RPMI7951 (cell line): Measurements from ENCODE around the gene MGMT. TPM values are rescaled to one million over a fixed set of nuclear protein-coding genes. Genes with fewer than 3 reads are reported as not detected.

Experiments
- DNase-seq: peaks from one replicate; pipeline ENCODE4 v3.0.0-alpha.2; 2012; ENCODE audit warnings: low read depth
- total RNA-seq: library from RNA; depleted of rRNA; stranded (reverse); fragments of >200 nt; shearing (Covaris generic); gene quantifications from 2 replicates; pipeline ENCODE4 v1.2.3, GENCODE V29; 2014

The MGMT gene
- total RNA-seq, 1 experiment from 2014 or later: 6.2 TPM

DNA sequence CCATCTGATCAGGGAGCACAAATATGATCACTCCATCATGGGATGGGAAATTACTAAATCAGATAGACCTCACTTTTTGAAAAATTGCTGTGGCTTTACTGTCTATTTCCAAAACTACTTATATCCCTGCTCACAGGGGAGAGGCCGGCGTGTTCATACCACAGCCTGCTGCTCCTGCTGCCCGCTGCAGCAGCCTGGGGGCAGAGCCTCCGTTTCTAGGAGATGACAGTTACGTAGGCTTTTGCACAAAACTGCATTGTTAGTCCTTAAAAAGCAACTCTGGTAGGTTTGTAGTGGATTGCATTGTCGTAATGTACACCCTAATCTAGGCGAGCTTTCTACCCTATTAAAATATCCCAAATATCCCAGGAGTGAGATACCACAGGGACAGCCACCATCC is 293.4 kb downstream of the MGMT start:
- no peak for DNase-seq

DNA sequence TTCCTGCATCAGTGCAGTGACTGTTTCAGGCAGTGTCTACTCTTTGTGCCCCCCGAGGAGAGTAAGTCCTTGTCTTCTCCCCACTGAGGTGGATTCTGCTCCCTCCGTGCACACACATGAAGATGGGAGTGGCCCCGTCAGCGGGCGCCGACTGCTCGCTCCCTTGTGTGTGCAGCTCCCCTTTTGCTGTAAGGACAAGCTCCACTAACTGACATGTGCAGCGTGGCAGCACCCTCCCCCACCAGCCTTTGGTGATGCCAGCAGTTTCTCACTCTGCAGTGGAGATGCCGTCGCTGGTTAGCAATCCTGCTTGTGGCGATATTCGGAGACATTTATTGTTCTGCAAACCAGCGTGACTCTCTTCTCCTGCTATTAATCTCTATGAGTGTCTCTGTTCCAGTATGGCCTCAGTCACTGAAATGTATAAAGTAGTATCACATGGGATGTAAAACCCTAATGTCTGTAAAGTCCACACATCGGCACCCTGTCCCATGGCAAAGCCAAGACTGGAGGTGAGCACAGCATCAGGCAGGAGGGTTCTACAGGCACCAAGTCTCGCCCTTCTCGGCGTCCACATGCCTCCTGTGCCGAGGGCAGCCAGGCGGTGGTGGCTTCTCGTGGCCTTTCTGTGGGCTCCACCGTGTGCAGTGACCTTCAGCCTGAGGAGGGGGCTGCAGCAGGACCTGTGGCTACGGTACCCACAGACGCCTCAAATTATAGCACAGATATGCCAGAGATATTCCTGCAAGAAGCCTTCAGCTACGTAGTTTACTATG is 294.3 kb downstream of the MGMT start:
- DNase-seq: no peak

GRCh38 chr10:129761981-129762956 is 295.2 kb downstream of the MGMT start:
- DNase-seq: no peak

DNA sequence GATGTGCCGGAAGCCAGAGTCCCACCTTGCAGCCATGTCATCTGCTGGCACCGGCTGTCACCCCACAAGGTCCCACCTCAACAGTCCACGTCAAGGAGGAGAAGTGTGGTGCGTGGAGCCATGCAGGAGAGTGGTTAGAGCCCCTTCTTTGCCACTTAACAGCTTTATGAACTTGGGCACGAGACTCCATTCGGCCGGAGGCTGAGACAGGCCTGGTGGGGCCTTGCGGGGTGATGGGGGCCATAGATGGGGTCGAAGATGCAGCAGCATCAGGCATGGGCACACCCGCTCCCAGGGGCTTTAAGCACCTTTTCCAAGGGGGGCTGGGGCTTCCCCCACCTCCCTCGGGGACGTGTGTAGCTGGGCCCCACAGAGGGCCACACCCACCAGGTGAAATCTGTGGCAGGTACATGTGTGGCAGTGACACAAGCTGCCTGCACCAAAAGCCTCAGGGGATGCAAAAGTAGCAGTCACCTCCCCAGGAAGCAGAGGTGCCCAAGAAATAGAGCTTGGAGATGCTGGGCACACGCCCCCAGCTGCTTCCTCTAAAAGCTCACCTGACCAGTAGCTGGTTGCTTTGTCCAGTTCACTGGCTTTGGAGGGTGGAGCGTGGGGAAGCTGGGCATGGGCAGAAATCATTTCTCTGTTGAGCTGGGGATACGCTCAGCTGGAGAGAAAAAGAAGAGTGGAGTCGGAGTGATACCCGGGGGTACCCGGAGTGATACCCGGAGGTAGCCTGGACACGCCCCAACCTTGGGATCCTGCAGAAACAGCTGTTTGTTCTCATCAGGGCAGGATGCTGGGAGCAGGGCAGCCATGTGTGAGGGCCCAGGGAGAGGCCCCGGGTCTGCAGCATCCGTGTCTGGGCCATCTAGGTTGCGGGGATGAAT is 297.2 kb downstream of the MGMT start:
- no peak for DNase-seq

GRCh38 chr10:129764901-129765663 is 298.0 kb downstream of the MGMT start:
- DNase-seq: no peak

DNA sequence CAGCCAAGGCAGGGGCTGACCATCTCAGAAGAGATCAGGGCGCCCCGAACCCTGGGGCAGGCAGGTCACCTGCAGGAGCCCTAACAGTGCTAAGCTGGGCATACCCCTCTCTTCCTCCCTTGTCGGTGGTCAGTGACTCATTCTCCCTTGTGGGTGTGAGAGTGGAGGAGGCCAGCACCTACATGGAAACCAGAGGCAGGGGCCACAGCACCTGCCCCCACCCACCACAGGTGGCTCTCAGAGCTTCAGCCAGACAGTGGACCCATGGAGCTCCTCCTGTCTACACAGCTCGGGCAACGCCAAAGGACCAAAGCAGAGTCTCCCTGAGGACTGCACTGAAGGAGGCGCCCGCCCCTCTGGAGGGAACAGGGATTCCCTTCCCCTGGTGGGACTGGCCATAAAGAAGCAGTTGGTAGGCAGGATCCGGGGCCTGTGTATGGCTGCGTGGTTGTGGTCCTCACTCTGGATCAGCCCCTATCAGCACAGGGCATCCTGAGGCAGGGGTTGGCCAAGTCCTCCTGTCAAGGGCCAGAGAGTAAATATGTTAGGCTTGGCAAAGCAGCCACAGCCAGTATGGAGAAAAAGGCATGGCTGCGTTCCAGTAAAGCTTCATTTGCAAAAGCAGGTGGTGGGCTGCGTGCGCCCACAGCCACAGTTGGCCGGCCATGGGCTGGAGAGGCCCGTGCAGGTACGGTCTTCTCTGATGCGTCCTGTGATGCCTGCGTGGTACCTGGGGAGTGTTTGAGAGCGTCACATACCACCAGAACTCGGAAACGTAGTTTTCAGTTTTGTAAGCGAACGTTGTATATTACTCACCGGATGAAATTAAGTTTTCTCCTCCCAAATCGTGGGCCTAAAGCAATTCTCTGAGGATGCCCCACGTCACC is 298.9 kb downstream of the MGMT start:
- DNase-seq: no peak

DNA sequence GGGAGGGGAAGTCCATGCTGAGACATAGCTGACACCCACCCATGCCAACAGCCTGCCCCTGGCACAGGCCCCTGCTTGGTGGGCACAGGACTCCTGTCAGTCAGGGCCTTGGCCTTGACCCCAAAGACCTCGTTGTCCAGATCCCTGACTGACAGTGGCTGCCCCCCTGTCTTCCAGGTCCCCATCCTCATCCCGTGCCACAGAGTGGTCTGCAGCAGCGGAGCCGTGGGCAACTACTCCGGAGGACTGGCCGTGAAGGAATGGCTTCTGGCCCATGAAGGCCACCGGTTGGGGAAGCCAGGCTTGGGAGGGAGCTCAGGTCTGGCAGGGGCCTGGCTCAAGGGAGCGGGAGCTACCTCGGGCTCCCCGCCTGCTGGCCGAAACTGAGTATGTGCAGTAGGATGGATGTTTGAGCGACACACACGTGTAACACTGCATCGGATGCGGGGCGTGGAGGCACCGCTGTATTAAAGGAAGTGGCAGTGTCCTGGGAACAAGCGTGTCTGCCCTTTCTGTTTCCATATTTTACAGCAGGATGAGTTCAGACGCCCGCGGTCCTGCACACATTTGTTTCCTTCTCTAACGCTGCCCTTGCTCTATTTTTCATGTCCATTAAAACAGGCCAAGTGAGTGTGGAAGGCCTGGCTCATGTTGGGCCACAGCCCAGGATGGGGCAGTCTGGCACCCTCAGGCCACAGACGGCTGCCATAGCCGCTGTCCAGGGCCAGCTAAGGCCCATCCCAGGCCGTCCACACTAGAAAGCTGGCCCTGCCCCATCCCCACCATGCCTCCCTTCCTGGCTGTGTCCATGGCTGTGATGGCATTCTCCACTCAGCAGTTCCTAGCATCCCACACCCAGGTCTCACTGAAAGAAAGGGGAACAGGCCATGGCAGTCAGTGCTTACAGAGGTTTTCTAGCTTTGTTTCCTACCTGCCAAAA is 299.8 kb downstream of the MGMT start:
- no peak for DNase-seq

DNA sequence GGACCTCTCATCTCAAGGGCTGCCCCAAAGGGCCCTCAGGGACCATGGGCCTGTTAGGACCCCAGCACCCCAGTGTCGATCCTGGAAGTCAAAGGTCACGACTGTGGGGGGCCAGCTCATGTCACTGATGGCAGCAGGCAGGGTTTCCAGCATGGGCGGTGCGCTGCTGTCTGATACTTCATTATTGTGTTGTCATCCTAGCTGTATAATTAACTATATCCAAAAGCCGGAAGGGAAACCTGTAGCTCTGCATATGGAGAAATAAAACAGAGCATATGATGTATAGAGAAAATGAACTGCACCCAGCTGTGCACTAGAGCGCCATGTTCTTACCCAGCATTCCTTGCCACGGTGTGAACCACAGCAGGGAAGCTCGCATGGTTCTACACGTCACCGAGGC is 300.7 kb downstream of the MGMT start:
- no peak for DNase-seq

DNA sequence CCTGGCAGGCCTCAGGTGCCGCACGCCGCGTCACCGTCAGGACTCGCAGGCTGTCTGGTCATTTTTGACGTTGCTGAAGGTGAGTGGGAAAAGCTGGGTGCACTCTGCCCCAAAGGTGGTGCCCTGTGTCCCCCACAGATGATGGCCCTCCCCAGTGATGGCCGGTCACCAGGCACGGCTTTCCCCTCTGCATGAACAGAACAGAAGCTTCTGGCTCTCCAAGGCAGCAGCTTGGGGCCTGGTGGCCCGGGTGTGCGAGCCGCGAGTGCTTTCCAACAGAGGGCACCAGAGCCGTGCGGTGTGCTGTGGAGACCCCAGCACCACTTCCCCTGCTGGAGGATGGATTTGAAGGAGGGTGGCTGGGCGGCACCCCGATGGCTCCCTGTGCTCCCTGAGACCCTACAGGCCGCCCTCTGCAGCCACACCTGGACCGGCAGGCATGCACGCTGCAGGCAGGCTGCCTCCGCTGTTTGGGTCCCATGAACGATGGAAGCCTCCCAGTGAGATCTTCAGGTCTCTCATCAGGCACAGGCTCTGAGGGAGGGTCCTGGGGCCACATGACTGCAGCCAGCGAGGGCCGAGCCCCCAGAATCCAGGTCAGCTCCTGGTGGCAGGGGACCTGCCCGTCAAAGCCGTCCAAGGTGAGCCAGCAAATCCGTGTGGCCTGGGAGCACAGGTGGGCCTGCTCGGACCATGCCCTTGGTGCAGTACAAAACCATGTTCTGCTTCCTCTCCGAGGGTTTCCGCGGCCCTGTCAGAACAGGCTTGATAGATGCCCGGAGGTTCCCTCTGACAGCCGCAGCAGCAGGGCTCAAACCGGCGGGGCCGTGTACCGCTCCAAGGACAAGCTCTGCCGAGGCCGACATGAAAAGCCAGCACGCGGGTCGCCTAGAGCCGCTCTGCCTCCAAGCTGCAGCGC is 301.7 kb downstream of the MGMT start:
- DNase-seq: no peak

DNA sequence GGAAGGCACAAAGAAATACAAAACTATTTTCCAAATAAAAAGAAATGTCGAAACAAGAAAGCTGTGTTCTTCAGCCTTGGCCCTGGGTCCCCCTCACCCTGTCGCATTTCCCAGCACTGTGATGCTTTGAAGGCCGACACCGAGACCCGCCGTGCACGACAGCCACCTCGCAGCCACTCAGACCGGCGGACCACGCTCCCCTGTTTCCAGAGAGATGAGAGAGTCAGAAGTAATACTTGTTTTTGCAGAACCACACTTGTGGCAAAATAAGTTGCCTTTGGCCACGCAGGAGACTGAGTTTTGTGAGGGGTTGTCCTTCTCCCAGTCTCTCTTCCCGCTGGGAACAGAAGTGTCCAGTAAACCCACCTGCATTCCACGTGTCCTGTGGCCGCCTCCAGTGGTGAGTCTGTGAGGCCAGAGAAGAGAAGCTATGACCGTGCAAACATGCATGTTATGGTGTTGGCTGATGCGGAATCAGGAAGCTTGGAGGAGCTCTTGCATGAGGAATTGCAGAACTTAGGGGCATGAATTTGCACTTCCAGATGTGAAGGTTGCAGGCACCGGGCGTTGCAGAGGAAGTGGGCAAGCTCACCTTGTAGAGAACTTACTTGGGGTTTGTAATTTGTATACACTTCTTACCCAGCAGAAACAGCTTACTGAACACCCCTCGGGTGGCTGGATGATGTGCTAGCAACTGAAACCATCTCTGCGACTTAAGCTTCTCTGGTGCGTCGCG is 302.5 kb downstream of the MGMT start:
- DNase-seq: no peak

- DNase-seq: no peak
Observed at GRCh38 chr10:129770286-129770685, 303.2 kb downstream of the MGMT start.

GRCh38 chr10:129771024-129771423 is 304.0 kb downstream of the MGMT start:
- DNase-seq: no peak

DNA sequence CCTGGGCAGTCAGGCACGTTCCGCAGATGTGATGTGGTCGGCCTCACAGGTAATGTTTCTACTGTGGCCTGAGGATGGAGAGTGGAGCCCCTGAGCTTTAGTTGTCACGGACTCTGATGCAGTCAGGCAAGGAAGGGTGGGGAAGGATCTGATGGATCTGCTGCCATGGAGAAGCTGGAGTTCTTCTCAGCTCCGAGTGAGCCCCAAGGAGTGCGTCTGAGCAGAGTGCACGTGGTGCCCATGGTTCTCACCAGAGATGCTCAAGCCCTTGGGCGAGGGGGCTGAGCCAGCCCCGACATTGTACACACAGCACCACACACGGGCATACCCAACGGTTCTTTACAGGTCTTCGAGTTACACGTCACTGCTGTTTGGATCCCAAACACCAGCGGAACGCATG is 304.5 kb downstream of the MGMT start:
- DNase-seq: no peak

- no peak for DNase-seq
Observed at GRCh38 chr10:129771991-129772431, 305.0 kb downstream of the MGMT start.

GRCh38 chr10:129772468-129773358 is 305.7 kb downstream of the MGMT start:
- no peak for DNase-seq
